Prostate gland (tissue), 2 donors: ENCODE data around the gene MRPL10.

Experiments
- POLR2A ChIP-seq: fragments of 450-650 bp; IDR thresholded peaks from one replicate; pipeline ENCODE4 v1.6.1; 2016; ENCODE audit warnings: antibody characterized with exemption, mild to moderate bottlenecking
- POLR2AphosphoS5 ChIP-seq: sonication (generic); formaldehyde crosslinking; IDR thresholded peaks from one replicate; pipeline ENCODE4 v1.6.1; 2017; ENCODE audit warnings: antibody characterized with exemption
- TF ChIP-seq, protein P1 (sequence below), 4 experiments: fragments of 200-600 bp in 2 of 4; fragments of 450-650 bp in 2 of 4; sonication (generic) in 2 of 4; IDR thresholded peaks; 1 replicate in 3 of 4; 2 replicates in 1 of 4; pipeline ENCODE4 v1.5.1; 2016 to 2019; ENCODE audit warnings: antibody characterized with exemption in 4 of 4, mild to moderate bottlenecking in 2 of 4, moderate library complexity in 2 of 4

DNA sequence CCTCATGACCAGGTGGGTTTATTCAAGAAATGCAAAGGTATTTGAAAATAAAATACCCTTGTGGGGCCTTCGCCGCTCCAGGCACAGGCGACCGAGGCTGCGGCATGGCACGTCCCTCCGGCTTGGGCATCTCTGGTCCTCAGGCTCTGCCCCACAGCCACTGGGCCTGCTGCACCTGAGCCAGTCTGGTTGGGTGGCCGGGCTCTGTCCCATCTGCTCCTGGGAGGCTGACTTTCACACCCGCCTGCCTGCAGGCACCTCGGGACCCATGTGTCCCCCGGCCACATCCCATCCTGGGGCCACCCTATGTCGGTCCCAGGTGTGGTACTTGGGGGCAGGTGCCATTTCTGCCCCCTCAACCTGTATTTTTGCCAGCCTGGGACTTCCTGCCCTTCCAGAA is 30.7 kb downstream of the MRPL10 start:
- TF ChIP-seq, protein P1, sequence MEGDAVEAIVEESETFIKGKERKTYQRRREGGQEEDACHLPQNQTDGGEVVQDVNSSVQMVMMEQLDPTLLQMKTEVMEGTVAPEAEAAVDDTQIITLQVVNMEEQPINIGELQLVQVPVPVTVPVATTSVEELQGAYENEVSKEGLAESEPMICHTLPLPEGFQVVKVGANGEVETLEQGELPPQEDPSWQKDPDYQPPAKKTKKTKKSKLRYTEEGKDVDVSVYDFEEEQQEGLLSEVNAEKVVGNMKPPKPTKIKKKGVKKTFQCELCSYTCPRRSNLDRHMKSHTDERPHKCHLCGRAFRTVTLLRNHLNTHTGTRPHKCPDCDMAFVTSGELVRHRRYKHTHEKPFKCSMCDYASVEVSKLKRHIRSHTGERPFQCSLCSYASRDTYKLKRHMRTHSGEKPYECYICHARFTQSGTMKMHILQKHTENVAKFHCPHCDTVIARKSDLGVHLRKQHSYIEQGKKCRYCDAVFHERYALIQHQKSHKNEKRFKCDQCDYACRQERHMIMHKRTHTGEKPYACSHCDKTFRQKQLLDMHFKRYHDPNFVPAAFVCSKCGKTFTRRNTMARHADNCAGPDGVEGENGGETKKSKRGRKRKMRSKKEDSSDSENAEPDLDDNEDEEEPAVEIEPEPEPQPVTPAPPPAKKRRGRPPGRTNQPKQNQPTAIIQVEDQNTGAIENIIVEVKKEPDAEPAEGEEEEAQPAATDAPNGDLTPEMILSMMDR (IDR thresholded peaks at IDR 0.05), result no peak
- TF ChIP-seq POLR2AphosphoS5 (no peak), POLR2A (no peak)
